Cortex of kidney (tissue), 1 donor: ENCODE measurements around the gene FGF19.

Experiments
- DNase-seq: peaks from one replicate; lab custom pipeline; 2025; lab: John Stamatoyannopoulos, UW

Gene FGF19

DNA sequence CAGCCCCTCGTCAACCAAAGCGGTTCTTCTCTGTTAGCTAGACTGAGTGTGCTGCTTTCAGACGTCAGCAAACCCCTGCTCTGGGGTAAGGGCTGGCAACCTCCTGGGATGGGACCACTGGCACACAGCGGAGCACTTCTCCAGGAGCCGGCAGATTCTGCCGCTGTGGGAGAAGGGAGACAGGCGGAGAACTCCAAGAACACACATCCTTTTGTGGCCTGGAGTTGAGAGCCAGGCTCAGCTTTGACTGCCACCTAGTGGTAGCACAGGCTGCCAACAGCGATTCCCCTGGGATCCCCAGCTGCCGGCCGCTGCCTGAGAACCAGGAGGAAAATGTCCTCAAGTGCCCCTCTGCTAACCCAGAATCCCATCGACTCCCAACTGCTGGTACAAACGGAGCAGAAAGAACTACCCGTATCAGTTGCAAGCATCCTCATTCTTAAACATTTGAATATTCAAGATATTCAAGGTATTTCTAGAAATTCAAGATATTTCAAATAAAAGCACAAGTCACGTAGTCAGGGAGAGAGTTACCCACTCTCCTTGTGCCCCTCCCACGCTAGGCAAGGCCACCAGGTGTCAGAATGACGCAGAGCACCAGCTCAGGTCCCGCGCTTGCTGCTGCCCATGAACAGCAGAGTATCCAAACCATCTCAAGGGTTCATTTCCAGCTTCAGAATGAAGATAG is 33.5 kb downstream of the FGF19 start:
- DNase-seq: no peak

DNA sequence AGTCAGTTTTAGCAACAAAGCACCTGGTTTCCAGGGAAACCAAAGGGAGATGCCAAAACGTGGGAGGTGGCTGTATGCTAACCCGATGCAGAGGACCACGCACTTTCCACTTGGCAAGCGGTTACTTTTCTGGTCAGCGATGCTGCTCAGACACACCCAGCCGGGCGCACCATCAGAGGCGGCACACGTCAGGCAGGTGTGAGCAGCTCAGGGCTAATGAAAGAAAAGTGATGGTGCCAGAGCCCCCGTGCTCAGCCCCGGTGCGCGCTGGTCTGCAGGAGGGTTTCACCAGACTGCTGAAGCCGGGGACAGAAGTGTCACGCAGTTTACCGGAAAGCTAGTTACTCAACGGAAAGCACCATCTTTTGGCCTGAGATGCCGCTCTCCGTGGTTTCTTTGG is 34.3 kb downstream of the FGF19 start:
- no peak for DNase-seq

- DNase-seq: no peak
Observed at GRCh38 chr11:69667619-69668604, 35.9 kb downstream of the FGF19 start.

- DNase-seq: no peak
Observed at GRCh38 chr11:69666752-69667536, 36.9 kb downstream of the FGF19 start.

DNA sequence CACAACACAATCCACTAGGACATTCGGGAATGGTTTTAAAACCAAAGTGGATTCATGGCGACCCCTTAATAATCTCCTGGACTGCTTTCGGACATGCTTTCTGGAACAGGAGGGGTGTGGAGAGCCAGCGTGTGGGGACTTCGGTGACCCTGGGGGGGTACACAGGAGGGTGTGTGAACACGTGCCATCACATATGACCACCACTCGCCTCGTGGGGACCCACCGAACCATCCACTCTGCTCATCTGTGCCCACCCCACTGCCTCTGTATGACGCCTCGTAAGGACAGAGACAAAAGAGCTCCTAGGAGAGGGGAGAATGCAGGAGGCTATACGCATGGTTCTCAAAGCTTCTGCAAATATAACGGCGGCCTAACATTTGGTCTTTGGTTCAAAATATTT is 37.6 kb downstream of the FGF19 start:
- no peak for DNase-seq

- DNase-seq: no peak
Observed at GRCh38 chr11:69665669-69666068, 38.2 kb downstream of the FGF19 start.

GRCh38 chr11:69664901-69665300 is 38.9 kb downstream of the FGF19 start:
- no peak for DNase-seq

- DNase-seq: no peak
Observed at GRCh38 chr11:69664103-69664775, 39.6 kb downstream of the FGF19 start.

DNA sequence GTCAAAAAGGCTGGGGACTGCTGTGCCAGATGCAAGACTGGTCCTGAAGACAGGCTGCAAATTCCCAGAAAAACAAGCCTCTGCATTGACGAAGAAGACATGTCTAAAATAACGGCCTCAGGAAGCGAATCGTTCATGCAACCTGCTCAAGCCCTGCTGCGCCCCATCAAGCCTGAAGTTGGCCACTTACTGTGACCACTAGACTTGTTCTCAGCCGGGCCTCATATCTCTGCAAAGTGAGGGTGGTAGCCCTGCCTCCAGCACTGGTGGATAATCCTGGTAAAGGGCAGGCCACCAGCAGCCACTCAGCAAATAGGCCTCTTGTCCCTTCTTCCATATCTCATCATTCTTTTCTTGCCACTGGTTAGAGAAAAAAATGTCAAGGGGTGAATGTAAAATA is 40.5 kb downstream of the FGF19 start:
- no peak for DNase-seq

GRCh38 chr11:69662806-69663205 is 41.0 kb downstream of the FGF19 start:
- DNase-seq: no peak

- DNase-seq: no peak
Observed at GRCh38 chr11:69662021-69662698, 41.7 kb downstream of the FGF19 start.

DNA sequence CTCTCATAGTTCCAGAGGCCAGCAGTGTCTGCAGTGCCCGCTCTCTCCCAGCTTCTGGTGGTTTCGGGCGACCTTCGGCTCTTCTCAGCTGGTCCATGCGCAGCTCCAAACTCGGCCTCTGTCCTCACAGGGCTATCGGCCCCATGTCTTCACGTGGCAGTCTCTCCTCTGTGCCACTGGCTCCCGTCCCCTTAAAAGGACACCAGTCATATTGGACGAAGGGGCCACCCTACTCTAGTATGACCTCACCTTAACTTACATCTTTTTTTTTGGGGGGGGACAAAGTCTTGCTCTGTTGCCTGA is 42.5 kb downstream of the FGF19 start:
- no peak for DNase-seq

DNA sequence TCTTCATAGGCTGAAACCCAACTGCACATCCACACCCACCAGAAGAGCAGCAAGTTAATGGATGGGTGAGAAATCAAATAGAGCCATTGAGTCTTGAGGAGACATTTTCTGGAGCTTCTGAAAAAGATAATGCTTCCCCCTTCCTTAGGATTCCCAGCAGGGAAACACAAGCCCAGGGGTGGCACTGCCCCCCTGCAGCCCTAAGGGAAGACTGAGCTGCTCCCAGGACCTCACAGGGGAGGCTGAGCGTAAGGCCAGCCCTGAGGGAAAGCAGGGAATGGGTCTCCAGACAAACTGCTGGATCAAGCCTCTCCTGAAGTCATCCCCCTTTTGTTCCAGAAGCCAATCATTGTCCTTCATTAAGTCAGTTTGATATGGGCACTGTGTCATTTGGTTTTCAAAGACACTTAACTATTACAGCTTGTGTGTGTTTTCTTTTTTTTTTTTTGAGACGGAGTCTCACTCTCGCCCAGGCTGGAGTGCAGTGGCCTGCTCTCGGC is 43.8 kb downstream of the FGF19 start:
- DNase-seq: no peak

- no peak for DNase-seq
Observed at GRCh38 chr11:69659591-69659990, 44.2 kb downstream of the FGF19 start.

- DNase-seq: no peak
Observed at GRCh38 chr11:69658626-69659450, 45.0 kb downstream of the FGF19 start.

DNA sequence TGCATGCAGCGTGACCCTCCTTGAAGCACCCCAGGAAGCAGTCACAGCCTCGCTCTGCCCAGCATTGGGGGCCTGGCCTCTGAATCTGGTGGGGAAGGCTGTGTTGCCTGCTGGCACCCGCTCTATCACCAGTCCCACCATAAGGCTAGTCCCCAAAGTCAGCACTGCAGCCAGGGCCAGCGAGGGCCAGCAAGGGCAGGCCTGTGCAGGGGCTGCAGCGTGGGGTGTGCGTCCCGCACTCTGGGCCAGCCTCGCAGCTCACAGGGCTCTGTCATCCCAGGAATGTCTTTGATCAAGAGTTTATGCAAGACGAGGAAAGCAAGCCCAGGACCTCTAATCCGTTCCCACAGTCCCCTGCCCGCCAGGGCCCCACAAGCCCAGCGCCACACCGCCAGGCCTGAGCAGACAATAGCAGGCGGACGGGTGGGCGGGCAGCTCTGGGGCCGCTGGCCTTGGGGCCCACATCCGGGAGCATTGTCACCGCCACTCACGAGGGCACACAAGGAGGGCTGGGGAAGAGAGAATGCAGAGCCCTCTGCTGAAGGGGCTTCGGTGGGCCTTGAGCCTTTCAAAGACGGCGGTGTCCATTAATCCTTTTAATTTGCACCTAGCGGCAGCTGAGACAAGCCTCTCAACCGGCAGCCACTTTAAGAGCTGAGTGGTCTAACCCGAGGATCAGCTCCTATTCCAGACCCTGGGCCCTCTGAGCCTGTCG is 45.8 kb downstream of the FGF19 start:
- no peak for DNase-seq

- no peak for DNase-seq
Observed at GRCh38 chr11:69657456-69657910, 46.3 kb downstream of the FGF19 start.

DNA sequence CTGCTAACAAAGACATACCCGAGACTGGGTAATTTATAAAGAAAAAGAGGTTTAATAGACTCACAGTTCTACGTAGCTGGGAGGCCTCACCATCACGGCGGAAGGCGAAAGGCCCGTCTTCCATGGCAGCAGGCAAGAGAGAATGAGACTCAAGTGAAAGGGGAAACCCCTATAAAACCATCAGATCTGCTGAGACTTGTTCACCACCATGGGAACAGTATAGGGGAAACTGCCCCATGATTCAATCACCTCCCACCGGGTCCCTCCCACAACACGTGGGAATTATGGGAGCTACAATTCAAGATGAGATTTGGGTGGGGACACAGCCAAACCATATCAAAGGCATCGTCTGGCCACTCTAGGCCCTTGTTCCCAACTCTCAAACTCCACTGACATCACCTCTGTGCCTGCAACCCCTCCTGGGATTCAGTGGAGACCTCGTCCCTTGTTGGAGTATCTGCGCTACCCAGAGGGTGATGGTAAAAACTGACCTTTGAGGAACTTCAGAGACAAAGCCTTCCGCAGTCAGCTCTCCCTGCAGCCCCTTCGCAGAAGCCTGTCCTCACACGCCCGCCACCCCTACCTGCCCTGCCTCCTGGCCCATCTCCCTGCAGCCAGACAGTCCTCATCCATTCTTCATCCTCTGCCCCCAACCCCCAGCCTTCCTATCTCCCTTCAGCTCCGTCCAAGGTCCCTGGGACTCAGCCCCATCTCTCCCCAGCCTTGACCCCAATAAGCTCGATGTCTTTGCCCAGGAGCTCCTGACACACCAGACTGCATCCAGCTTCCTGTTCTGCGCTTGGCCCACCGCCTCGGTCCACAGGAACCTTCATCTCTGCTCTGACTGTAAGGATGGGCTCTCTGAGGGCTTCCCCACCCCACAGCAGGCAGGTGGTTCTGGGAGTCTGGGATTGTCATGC is 47.0 kb downstream of the FGF19 start:
- DNase-seq: no peak
